Activated CD8-positive, alpha-beta memory T cell treated with anti-CD3 and anti-CD28 coated beads for 36 hours (primary cell): Measurements from ENCODE around the gene ORAI2. TPM values are rescaled to one million over a fixed set of nuclear protein-coding genes. Genes with fewer than 3 reads are reported as not detected.

ENCODE experiments used
- CTCF ChIA-PET: fragments of 350-600 bp; sonication (Branson Sonifier 250); formaldehyde crosslinking; loops from one replicate; lab custom pipeline; 2021; ENCODE audit warnings: antibody characterized with exemption; lab: Charles Lee
- POLR2A ChIA-PET: fragments of 350-600 bp; sonication (Branson Sonifier 250); formaldehyde crosslinking; loops from one replicate; lab custom pipeline; 2021; ENCODE audit warnings: antibody characterized with exemption; lab: Charles Lee
- total RNA-seq, 2 experiments: library from RNA; stranded (reverse); gene quantifications; one replicate each; pipeline ENCODE4 v1.2.3, GENCODE V29; 2021

Gene ORAI2
- total RNA-seq, 2 experiments from 2014 or later, result 56.4 to 57.5 TPM

DNA sequence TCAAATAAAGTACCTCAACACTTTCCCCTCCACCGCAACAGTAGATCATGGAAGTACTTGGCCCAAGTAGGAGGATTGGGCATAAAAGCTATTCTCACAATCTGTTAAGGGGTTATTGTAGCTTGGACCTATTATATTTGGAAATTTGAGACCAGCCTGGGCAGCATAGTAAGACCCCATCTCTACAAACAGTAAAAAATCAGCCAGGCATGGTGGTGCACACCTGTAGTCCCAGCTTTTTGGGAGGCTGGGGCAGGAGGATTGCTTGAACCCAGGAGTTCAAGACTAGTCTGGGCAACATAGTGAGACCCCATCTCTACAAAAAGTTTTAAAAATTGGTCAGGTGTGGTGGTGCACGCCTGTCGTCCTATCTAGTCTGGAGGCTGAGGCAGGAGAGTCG, 24.0 kb upstream of the ORAI2 start:
- CTCF ChIA-PET, result no interaction called here

DNA sequence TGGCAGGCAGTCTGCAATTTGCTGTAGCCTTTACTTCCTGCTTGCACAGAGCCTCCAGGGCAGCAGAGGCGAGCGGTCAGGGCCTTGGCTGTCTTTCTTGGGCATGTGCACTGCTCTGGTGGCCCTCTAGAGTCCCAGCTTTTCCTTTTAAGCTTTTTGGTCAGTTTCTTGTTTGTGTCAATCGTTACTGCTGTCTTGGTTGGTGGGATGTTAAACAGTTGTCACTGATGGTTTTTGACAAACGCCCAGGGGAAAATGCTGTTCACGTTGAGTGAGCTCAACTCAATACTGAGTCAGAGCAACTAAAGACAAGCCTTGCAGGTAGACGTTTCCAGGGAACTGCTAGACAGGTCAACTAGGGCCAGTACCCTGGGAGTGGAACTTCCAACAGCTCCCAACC, 23.3 kb upstream of the ORAI2 start:
- POLR2A ChIA-PET, result interaction anchor here (1.4 kb wide), 1 partner anchor 15 kb away, joined by 3 read pairs; no protein-coding TSS in a partner anchor
- CTCF ChIA-PET, result no interaction called here

More for the DNA sequence above, 24.0 kb upstream of the ORAI2 start:
- POLR2A ChIA-PET, result interaction anchor here (1.4 kb wide), 1 partner anchor 16 kb away, joined by 3 read pairs; no protein-coding TSS in a partner anchor

DNA sequence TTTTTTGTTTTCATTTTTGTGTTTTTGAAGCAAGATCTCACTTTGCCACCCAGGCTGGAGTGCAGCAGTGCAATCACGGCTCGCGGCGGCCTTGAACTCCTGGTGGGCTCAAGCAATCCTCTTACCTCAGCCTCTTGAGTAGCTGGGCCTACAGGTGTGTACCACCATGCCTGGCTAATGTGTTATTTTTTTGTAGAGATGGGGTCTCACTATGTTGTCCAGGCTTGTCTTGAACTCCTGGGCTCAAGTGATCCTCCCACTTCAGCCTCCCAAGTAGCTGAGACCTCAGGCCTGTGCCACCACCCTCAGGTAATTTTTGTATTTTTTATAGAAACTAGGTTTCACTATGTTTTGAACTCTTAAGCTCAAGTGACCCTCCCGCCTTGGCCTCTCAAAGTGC, 22.5 kb upstream of the ORAI2 start:
- ChIA-PET POLR2A (interaction anchor here (1.4 kb wide), 1 partner anchor 15 kb away, joined by 3 read pairs; no protein-coding TSS in a partner anchor), CTCF (interaction anchor here (0.6 kb wide), 1 partner anchor 55 kb away, joined by 3 read pairs; no protein-coding TSS in a partner anchor)

DNA sequence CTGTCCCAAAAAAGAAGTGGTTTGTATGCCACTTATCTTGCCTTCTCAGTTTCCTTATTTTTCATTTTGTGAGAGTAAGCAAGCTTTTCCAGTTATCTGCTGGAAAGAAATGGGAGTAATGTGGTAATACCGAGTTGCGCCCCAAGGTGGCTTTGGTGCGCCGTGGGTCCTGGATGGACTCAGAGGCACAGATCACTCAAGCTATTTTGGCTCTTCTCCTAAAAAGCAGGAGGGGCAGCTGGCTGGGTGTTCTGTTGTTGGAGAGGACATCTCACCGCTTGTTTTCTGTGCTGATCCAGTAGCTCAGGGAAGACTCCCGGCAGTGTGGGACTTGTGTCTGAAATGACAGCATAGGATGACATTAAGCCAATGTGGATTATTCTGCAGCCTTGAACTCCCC, 20.8 kb upstream of the ORAI2 start:
- CTCF ChIA-PET, result interaction anchor here (1.2 to 1.6 kb wide), 4 partner anchors 8 to 38 kb away, joined by 3 to 5 read pairs (median 4); no protein-coding TSS in a partner anchor
- POLR2A ChIA-PET, result interaction anchor here (0.8 kb wide), 1 partner anchor 19 kb away, joined by 3 read pairs; no protein-coding TSS in a partner anchor

DNA sequence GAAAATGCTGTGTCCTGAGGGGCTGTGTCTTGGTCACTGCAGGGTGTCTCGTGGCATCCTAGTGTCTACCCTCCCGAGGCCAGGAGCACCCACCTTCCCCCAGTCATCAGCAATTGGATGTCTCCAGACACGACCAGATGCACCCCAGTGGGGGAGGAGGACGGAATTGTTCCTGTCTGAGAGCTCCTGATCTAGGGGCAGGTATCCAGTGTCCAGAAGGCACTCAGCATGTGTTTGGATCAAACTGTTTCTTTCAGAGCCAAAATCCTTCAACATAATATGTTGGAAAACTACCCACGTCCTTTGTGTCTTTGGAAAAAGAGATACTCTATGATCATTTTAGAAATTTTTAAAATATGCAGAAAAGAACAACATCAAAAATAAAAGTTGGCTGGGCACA, 20.3 kb upstream of the ORAI2 start:
- ChIA-PET POLR2A (interaction anchor here (0.8 kb wide), 1 partner anchor 19 kb away, joined by 3 read pairs; no protein-coding TSS in a partner anchor), CTCF (interaction anchor here (1.2 to 1.6 kb wide), 4 partner anchors 9 to 37 kb away, joined by 3 to 5 read pairs (median 4); no protein-coding TSS in a partner anchor)

DNA sequence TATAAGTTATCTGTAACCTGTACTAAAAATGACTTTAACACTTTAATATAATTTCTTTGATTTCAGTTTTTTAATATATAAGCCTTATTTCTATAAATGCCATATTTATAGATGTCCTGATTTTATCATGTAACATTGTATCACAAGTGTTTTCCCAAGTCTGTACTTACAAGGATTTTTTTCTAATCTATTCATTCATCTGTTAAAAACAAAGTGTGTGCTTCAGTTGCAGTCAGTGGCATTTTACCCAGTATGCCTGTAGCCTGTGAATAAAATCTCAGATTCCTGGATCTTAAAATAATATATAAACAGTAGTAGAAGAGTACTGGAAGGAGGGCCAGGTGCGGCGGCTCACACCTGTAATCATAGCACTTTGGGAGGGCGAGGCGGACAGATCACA, 19.8 kb upstream of the ORAI2 start:
- CTCF ChIA-PET, result interaction anchor here (1.2 to 4.2 kb wide), 3 partner anchors 9 to 12 kb away, joined by 3 to 25 read pairs (median 5); no protein-coding TSS in a partner anchor
- POLR2A ChIA-PET, result no interaction called here

DNA sequence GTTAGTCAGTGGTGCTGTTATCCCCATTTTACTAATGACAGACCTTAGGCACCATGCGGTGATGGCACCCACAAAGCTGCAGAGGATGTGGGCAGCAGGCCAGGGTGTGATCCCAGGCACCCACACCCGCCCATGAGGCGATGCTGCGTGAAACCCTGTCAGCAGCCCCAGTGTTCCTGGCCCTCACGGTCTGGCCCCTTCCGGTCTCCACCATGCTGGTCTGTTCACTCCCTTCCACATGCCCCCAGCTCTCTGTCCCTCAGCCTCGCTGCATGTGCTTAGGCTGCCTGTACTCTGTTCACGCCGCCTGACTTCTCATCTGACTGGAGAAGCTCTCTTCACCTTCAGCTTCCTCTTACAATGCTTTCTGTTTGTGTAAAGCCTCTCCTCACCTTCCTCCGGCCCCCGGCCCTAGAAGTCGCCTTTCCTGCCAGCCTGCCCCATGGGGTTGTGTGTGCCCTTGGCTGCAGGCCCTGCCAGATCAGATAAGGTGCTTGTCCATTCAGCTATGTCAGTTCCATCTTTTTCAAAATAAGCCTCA, 17.6 kb upstream of the ORAI2 start:
- ChIA-PET CTCF (interaction anchor here (0.8 to 4.2 kb wide), 6 partner anchors 10 to 35 kb away, joined by 3 to 25 read pairs (median 7); partner anchors contain the start of gene PRKRIP1), POLR2A (interaction anchor here (1.4 to 3.3 kb wide), 2 partner anchors 10 to 16 kb away, joined by 8 to 30 read pairs; no protein-coding TSS in a partner anchor)

DNA sequence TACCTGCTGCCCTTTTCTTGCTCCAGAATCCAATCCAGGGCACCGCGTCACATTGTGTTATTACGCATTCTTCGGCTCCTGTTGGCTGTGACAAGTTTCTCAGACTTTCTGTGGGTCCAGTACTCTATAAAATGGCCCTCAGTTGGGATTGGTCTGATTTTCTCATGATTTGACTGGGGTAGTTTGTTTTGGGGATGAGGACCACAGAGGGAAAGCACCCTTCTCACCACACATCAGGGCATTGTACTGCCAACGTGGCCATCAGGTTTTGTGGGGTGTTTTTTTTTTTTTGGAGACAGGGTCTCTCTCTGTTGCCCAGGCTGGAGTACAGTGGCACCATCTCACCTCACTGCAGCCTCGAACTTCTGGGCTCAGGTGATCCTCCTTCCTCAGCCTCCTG, 17.0 kb upstream of the ORAI2 start:
- CTCF ChIA-PET, result interaction anchor here (0.7 to 4.2 kb wide), 6 partner anchors 9 to 1717 kb away, joined by 3 to 25 read pairs (median 7); no protein-coding TSS in a partner anchor
- POLR2A ChIA-PET, result interaction anchor here (1.4 to 3.3 kb wide), 2 partner anchors 10 to 16 kb away, joined by 8 to 30 read pairs; no protein-coding TSS in a partner anchor

DNA sequence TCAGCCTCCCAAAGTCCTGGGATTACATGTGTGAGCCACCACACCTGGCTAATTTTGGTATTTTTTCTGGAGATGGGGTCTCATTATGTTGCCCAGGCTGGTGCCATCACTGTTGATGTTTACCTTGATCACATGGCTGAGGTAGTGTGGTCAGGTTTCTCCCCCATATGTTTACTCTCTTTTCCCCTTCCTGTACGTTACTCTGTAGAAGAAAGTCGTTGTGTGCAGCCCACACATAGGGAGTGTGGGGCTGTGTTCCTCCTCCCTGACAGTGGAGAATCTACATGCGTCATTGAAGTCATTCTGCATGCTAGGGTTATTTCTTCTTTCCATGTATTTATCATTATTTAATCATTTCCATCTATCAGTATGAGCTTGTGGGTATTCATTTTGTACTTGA, 16.3 kb upstream of the ORAI2 start:
- POLR2A ChIA-PET, result interaction anchor here (0.6 to 3.3 kb wide), 3 partner anchors 9 to 20 kb away, joined by 3 to 30 read pairs (median 7); no protein-coding TSS in a partner anchor

DNA sequence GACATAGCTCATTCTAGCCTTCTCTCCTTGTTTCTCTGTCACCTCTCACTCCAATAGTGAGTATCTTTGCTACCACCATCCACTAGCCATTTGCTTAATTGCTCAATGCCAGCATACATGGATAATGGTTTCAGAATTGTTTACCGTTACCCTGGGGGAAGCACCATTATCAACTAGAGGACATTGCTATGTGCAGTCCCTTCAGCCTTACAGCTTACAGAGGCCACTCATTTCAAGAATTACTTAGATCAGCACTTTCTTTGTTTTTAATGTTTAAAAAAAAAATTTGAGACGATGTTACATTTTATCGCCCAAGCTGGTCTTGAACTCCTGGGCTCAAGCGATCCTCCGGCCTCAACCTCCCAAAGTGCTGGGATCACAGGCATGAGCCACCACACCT, 14.8 kb upstream of the ORAI2 start:
- POLR2A ChIA-PET, result no interaction called here
- CTCF ChIA-PET, result interaction anchor here (0.7 to 2.1 kb wide), 4 partner anchors 14 to 48 kb away, joined by 3 to 6 read pairs (median 4); no protein-coding TSS in a partner anchor

More for the DNA sequence above, 16.3 kb upstream of the ORAI2 start:
- CTCF ChIA-PET, result interaction anchor here (0.7 to 4.2 kb wide), 5 partner anchors 9 to 1716 kb away, joined by 3 to 25 read pairs (median 7); no protein-coding TSS in a partner anchor

DNA sequence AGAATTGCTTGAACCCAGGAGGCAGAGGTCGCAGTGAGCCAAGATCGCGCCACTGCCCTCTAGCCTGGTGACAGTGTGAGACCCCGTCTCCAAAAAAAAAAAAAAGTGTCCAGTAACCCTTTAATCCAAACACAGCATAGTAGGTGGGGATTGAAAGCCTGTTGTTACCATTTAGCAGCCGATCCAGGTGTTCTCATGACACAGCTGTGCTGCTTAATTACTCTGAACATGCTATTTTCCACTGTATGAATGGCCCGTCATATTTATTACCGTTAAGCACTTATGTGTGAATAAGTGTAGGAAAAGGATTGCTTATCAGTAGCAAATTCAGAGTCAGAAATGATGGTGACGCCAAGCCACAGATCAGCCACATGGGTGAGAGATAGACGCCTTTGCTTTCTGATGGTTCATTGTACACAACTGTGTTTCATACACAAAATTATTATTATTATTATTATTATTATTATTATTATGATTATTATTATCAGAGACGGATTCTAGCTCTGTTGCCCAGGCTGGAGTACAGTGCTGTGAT, 11.6 kb upstream of the ORAI2 start:
- ChIA-PET POLR2A (no interaction called here), CTCF (interaction anchor here (0.6 to 2.5 kb wide), 2 partner anchors 9 to 12 kb away, joined by 5 read pairs; partner anchors contain the start of gene ORAI2)

DNA sequence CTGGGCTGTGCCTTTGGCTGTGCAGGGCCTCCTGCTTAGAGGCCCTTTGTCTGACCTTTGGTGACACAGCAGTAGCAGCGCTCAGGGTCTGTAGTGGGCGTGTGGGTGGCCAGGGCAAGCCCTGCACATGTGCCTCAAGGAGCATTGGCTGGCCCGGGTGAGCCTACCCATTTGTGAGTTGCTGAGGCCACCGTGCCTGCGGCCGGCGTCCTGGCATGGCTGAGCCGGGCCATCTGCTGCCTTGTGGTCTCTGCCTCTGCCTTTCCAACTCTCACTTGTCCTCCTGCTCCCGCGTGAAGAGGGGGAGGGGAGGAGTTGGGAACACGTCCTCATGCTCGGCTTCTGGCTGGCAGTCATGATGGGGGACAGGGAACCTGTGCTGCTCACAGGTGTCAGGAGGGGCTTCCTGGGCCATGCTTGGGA, 9.2 kb upstream of the ORAI2 start:
- POLR2A ChIA-PET, result no interaction called here
- CTCF ChIA-PET, result interaction anchor here (3.6 to 4.3 kb wide), 2 partner anchors 8 to 19 kb away, joined by 12 to 25 read pairs; no protein-coding TSS in a partner anchor

DNA sequence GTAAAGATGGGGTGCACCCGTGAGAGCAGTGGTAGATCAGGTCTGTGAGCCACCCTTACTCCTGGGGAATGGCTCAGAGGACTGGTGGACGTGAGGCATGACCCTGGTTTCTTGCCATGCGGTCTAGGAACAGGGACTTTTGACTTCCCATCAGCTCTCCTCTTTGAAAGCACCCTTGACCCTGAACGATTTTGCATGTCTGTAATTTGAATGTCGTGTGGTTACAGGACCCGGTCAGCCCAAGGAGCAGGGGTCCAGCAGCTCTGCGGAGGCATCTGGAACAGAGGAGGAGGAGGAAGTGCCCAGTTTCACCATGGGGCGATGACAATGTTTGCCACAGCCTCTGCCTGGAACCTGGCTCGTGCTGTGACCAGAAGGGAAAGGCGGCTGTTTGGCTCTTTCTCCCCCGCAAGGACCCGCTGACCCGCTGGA, 8.6 kb upstream of the ORAI2 start:
- CTCF ChIA-PET, result interaction anchor here (3.6 to 4.3 kb wide), 2 partner anchors 9 to 20 kb away, joined by 12 to 25 read pairs; no protein-coding TSS in a partner anchor

DNA sequence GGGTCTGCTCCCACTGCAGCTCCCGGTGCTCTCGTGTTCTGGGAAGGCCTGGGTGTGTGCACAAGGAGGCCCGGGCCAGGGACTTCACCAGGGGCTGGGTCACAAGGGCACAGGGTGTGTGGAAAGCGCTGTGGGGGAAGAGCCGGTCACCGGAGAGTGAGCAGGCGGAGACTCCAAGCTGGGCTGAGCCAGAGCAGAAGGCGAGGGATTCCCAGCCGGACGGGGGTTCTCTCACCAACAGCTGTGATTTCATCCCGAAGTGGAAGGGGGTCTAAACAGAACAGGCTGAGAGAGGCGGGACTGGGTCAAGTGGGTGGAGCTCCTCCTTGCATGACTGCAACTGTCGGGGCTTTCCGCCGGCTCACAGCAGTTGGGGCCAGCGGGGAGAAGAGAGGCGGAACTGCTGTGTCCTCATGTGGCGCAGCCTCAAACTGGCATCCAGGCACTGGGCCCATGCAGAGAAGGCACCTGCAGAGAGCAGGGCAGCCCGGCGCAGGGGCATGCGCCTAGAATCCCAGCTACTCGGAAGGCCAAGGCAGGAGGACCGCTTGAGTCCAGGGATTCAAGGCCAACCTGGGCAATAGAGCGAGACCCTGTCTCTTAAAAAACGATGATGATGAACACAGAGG, 7.6 kb upstream of the ORAI2 start:
- ChIA-PET CTCF (interaction anchor here (0.7 to 4.3 kb wide), 6 partner anchors 8 to 139 kb away, joined by 3 to 25 read pairs (median 4); partner anchors contain the start of gene SH2B2), POLR2A (interaction anchor here (0.6 to 1.9 kb wide), 6 partner anchors 8 to 843 kb away, joined by 3 to 30 read pairs (median 3); no protein-coding TSS in a partner anchor)

More for the DNA sequence above, 8.6 kb upstream of the ORAI2 start:
- POLR2A ChIA-PET, result no interaction called here

DNA sequence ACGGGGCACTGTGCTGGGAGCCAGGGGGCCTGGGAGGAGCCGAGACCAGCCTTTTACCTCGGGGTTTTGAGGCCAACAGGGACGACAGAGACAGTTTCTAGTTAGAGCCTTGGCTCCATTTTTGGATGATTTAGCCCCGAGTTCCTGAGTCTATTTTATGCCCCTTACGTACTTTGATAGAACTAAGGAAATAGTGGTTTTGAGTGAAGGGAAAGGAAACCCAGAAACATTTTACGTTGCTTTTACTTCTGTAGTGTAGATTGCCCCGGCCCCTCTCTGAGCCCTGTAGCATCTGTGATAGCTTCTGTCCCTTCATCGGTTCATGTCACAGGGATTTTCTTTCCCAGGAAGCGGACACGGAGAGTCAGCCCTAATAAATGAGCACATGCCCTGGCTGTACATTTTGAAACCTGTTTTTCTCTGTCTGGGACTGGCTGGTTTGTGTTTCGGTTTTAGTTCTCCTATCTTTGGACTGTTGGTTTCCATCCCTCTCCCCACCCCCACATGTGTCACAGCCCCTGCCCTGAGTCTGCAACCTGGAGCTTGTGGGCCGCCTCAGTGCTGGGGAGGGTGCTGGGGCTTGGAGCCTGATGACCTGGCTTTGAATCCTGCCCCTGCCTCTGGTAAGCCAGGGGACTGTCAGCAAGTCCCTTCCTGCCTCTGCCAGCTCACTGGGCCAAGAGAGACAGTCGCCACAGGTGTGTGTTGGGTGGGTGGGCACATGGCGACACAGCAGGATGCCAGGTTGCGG, 6.9 kb upstream of the ORAI2 start:
- POLR2A ChIA-PET, result interaction anchor here (0.6 to 1.9 kb wide), 4 partner anchors 10 to 844 kb away, joined by 3 to 30 read pairs (median 3); no protein-coding TSS in a partner anchor
- CTCF ChIA-PET, result interaction anchor here (0.8 to 4.3 kb wide), 5 partner anchors 11 to 139 kb away, joined by 3 to 25 read pairs (median 5); partner anchors contain the start of gene SH2B2

DNA sequence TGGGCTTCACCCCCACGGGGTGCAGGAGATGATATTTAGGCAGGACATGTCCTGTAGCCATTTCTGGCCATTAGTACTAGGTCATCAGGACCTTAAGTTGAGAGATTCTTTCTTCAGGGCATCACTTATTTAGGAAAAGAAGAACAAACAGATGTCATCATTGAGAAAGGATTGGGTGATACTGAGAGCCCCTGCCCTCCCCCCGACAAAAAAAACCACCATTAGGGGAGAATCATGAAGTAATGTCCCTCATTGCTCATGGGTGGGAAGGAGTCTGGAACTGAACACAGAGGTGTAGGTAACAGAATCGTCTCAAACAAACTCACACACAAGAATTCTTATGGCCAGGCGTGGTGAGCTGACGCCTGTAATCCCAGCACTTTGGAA, 6.4 kb upstream of the ORAI2 start:
- ChIA-PET POLR2A (interaction anchor here (1.9 kb wide), 1 partner anchor 11 kb away, joined by 30 read pairs; no protein-coding TSS in a partner anchor), CTCF (interaction anchor here (0.8 to 4.3 kb wide), 4 partner anchors 11 to 140 kb away, joined by 3 to 25 read pairs (median 8); partner anchors contain the start of gene SH2B2)

DNA sequence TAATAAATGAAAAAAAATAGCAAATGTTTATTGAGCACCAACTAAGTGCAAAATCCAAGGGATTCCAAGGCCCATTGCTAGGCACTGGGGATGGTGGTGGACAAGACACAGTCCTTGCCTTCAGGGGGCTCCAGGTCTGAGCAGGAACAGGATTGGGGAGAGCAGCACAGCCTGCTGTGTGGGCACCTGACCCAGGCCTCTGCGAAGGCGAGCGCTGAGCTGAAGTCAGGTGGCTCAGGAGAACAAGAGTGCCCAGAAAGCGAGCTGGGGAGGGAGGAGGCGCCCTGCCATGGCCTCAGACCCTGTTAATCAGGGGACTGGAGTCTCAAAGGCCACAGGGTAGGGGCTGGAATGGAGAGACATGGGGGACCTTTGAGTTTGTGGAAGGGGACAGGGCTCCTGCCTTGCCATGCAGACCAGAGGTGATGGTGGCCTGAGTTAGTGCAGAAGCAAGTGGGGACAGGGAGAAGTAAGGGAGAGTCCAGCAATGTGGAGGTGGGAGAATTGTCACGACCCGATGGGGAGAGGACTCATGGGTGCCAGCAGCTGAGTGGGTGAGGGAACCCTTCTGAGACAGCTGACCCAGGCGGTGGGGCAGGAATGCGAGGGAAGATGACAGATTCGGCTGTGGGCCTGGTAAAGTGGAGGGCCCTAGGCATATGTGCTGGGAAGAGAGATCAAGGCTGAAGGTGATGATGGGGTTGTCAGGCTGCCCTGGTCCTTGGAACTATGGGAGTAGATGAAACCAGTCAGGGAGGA, 4.1 kb upstream of the ORAI2 start:
- POLR2A ChIA-PET, result interaction anchor here (0.5 to 0.6 kb wide), 2 partner anchors 12 to 34 kb away, joined by 3 to 5 read pairs; no protein-coding TSS in a partner anchor
- CTCF ChIA-PET, result no interaction called here
